Uterus (tissue), 4 donors: ENCODE results near the gene CADM2. TPM values are rescaled to one million over a fixed set of nuclear protein-coding genes. Genes with fewer than 3 reads are reported as not detected.

ENCODE experiments used
- DNase-seq, 2 donors: peaks; one replicate each; pipeline ENCODE4 v3.0.0-alpha.2; 2019 to 2020
- H3K27ac ChIP-seq, 2 donors: fragments of 200-600 bp; sonication (generic); 1 replicate in 1 of 2; 2 replicates in 1 of 2; pipeline ENCODE4 v1.5.1; 2016 to 2018
- H3K27me3 ChIP-seq, 2 donors: fragments of 200-600 bp; sonication (generic); one replicate each; pipeline ENCODE4 v1.5.1; 2018 to 2019; ENCODE audit warnings: control low read depth in 1 of 2
- H3K36me3 ChIP-seq, 2 donors: fragments of 200-600 bp; sonication (generic); one replicate each; pipeline ENCODE4 v1.5.1; 2019; ENCODE audit warnings: control low read depth in 1 of 2
- H3K4me1 ChIP-seq, 2 donors: fragments of 200-600 bp; sonication (generic); one replicate each; pipeline ENCODE4 v1.5.1; 2018 to 2019; ENCODE audit warnings: control low read depth in 1 of 2
- H3K4me3 ChIP-seq, 2 donors: fragments of 200-600 bp; sonication (generic); 1 replicate in 1 of 2; 2 replicates in 1 of 2; pipeline ENCODE4 v1.5.1; 2018 to 2019; ENCODE audit warnings: mild to moderate bottlenecking in 1 of 2
- H3K9me3 ChIP-seq, 2 donors: fragments of 200-600 bp; sonication (generic); one replicate each; pipeline ENCODE4 v1.5.1; 2019; ENCODE audit warnings: control low read depth in 1 of 2
- POLR2A ChIP-seq, 2 donors: fragments of 450-650 bp; IDR thresholded peaks; one replicate each; pipeline ENCODE4 v1.6.1; 2016; ENCODE audit warnings: antibody characterized with exemption in 2 of 2, mild to moderate bottlenecking in 1 of 2, moderate library complexity in 1 of 2
- intact Hi-C: fragments of 100-400 bp; cut with DNase I; formaldehyde crosslinking; loops from one replicate; pipeline ENCODE4 v1.15.1; 2023; ENCODE audit warnings: low total_unique reads
- total RNA-seq, 4 donors: library from RNA; depleted of rRNA in 3 of 4; stranded (reverse); fragments of >200 nt in 3 of 4; gene quantifications; one replicate each; pipeline versions ENCODE4 v1.1.0 to v1.2.4, GENCODE V29; 2014 to 2023
- TF ChIP-seq, protein P1 (sequence below), 4 experiments: fragments of 200-600 bp in 2 of 4; fragments of 450-650 bp in 2 of 4; sonication (generic) in 2 of 4; IDR thresholded peaks; one replicate each; pipeline ENCODE4 v1.5.1; 2016 to 2019; ENCODE audit warnings: antibody characterized with exemption in 4 of 4, mild to moderate bottlenecking in 2 of 4, moderate library complexity in 1 of 4
- donor health status: DM: yes; HTN: yes; CAD: no.

CADM2 gene
- total RNA-seq, 4 donors from 2014 or later = 0.29 to 6.6 (median 0.85) TPM; not detected in 1

DNA sequence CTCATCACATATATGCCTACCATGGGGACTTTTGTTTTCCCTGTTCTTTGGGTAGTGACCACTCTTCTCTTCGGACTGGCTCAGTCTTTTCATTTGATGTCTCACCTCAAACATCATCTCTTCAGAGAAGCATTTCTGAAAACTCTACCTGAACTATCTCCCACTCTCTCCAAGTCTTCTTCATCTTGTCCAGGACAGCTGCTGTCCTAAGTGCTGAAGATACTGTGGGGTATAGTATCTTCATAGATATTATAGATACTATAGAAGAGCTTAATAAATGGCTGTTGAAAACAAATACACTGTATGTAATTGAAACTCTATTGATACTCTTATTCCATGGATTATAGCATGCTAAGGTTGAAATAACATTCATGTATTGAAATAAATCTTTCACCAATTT lies 672.3 kb downstream of the CADM2 start:
- Histone ChIP-seq H3K4me3 (no peak overlapping the region), H3K36me3 (no peaks in the 10 kb centered on the region), H3K9me3 (no peaks in the 10 kb centered on the region), H3K27me3 (no peaks in the 10 kb centered on the region), H3K4me1 (no peaks in the 10 kb centered on the region), H3K27ac (no peak overlapping the region)
- no peak for TF ChIP-seq POLR2A (IDR thresholded peaks at IDR 0.05)
- TF ChIP-seq, protein P1, sequence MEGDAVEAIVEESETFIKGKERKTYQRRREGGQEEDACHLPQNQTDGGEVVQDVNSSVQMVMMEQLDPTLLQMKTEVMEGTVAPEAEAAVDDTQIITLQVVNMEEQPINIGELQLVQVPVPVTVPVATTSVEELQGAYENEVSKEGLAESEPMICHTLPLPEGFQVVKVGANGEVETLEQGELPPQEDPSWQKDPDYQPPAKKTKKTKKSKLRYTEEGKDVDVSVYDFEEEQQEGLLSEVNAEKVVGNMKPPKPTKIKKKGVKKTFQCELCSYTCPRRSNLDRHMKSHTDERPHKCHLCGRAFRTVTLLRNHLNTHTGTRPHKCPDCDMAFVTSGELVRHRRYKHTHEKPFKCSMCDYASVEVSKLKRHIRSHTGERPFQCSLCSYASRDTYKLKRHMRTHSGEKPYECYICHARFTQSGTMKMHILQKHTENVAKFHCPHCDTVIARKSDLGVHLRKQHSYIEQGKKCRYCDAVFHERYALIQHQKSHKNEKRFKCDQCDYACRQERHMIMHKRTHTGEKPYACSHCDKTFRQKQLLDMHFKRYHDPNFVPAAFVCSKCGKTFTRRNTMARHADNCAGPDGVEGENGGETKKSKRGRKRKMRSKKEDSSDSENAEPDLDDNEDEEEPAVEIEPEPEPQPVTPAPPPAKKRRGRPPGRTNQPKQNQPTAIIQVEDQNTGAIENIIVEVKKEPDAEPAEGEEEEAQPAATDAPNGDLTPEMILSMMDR (IDR thresholded peaks at IDR 0.05) = no peak
- DNase-seq = no peak
- intact Hi-C loops = no loop called here

DNA sequence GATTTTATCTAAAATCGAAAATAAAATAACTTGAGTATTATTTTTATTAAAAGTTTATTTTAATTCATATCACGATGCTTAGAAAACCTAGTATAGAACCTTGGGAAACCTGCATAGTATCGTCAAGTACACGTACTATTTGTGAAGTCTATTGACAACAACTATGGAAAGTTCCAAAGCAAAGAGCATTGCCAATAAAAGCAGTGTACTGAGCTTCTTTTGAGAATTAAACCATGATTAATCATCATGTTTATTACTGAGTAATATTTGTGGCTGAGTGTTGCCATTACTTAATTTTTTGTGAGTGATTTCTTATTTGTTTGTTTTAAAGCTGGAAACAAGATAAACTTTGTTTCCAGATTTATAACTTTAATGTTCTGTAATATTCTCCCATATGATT lies 674.1 kb downstream of the CADM2 start:
- H3K36me3 ChIP-seq = no peaks in the 10 kb centered on the region
- no peaks in the 10 kb centered on the region for H3K4me1 ChIP-seq
- no peaks in the 10 kb centered on the region for H3K9me3 ChIP-seq
- no peak overlapping the region for H3K27ac ChIP-seq
- H3K4me3 ChIP-seq = no peak overlapping the region
- TF ChIP-seq, protein P1 (IDR thresholded peaks at IDR 0.05) = no peak
- no peak for TF ChIP-seq POLR2A (IDR thresholded peaks at IDR 0.05)
- intact Hi-C loops = no loop called here
- H3K27me3 ChIP-seq = no peaks in the 10 kb centered on the region
- DNase-seq = no peak

DNA sequence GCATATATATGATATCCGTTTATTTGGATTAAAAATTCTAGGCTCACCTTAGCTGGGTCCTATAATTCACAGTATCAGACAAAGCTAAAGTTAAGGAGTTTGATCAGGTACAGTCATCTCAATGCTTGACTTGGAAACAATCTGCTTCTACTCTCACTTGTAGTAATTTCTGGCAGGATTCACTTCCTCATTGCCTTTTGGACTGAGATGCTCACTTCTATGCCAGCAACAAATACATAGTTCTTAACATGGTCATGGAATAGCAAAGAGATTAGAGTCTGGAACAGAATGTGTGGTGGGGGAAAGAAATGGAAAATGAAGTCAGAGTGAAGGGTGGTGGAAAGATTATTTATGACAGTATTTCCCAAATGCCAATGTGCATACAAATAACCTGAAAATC lies 693.6 kb downstream of the CADM2 start:
- Histone ChIP-seq H3K27me3 (no peaks in the 10 kb centered on the region), H3K9me3 (no peaks in the 10 kb centered on the region), H3K4me1 (no peaks in the 10 kb centered on the region), H3K27ac (no peak overlapping the region), H3K36me3 (no peaks in the 10 kb centered on the region), H3K4me3 (no peak overlapping the region)
- TF ChIP-seq POLR2A (IDR thresholded peaks at IDR 0.05) = no peak
- TF ChIP-seq, protein P1 (IDR thresholded peaks at IDR 0.05) = no peak
- no peak for DNase-seq
- intact Hi-C loops = no loop called here

DNA sequence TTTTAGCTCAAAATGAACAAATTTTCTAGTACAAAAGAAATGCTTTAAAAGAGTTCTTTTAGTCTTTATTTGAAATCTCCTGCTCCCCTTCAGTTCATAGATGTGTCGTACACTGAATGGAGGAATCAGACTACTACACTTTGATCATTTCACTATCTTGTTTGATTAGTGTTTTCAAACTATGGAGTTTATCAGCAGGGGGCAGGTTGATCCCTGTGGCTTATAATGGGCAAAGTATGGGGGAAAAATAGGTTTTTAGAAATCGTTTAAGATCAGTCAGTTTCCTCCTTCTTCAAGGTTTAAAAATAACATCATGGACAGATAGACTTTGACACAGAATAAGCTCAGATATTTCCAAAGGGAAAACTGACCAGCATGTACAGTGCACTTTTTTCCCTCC lies 701.7 kb downstream of the CADM2 start:
- intact Hi-C loops = no loop called here
- no peaks in the 10 kb centered on the region for H3K36me3 ChIP-seq
- DNase-seq = no peak
- TF ChIP-seq, protein P1 (IDR thresholded peaks at IDR 0.05) = no peak
- no peak for TF ChIP-seq POLR2A (IDR thresholded peaks at IDR 0.05)
- H3K27me3 ChIP-seq = no peaks in the 10 kb centered on the region
- no peak overlapping the region for H3K4me3 ChIP-seq
- H3K9me3 ChIP-seq = no peaks in the 10 kb centered on the region
- no peaks in the 10 kb centered on the region for H3K4me1 ChIP-seq
- no peak overlapping the region for H3K27ac ChIP-seq

DNA sequence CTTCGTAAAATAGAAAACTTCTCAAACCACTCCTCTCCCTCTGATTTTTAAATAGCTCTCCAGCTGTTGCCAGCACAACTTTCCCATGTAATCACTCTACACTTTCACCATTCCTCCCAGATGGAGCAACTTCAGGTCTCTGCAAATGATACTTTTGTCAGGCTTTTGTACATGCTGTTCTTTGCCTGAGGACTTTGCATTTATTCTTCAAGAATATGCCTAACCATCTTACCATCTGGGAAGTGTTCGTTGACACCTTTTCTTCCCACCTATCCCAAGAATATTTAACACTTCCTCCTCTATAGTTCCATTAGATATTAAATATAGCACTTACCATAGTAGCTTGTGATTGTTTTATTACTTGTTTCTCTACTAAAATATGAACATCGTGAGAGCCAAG lies 703.7 kb downstream of the CADM2 start:
- no peaks in the 10 kb centered on the region for H3K4me1 ChIP-seq
- no peaks in the 10 kb centered on the region for H3K9me3 ChIP-seq
- intact Hi-C loops = no loop called here
- TF ChIP-seq, protein P1 (IDR thresholded peaks at IDR 0.05) = no peak
- TF ChIP-seq POLR2A (IDR thresholded peaks at IDR 0.05) = no peak
- no peaks in the 10 kb centered on the region for H3K36me3 ChIP-seq
- no peaks in the 10 kb centered on the region for H3K27me3 ChIP-seq
- no peak for DNase-seq
- H3K4me3 ChIP-seq = no peak overlapping the region
- no peak overlapping the region for H3K27ac ChIP-seq
